ENCODE results near the gene FHIT. TPM values are rescaled to one million over a fixed set of nuclear protein-coding genes. Genes with fewer than 3 reads are reported as not detected.

The FHIT gene
- total RNA-seq, 2 experiments from 2014 or later: 86.0 to 90.6 TPM

GRCh38 chr3:59780209-59780608, 1471.0 kb downstream of the FHIT start:
- ChIA-PET CTCF (no interaction called here), POLR2A (no interaction called here)
- Histone ChIP-seq H3K27ac (ENCODE audit: low read depth in 1 of 2, low read length in 2 of 2) (no peak overlapping the region), H3K9me3 (ENCODE audit: control insufficient read depth in 1 of 2, insufficient read depth in 1 of 2, low read length in 2 of 2) (no peaks in the 10 kb centered on the region), H3K4me1 (ENCODE audit: insufficient read depth, low read length) (peaks cover 9% of the 10 kb centered on the region), H3K36me3 (ENCODE audit: insufficient read depth, low read length) (no peaks in the 10 kb centered on the region), H3K4me3 (ENCODE audit: low read length) (no peak overlapping the region), H3K27me3 (ENCODE audit: control insufficient read depth in 1 of 2, insufficient read depth in 2 of 2, low read length in 2 of 2) (no peaks in the 10 kb centered on the region)
- no peak overlapping the region for H3K27ac Mint-ChIP-seq
- no peak for ATAC-seq (ENCODE audit: poor library complexity)
- H3K4me3 Mint-ChIP-seq: no peak overlapping the region
- DNase-seq: no peak
- TF ChIP-seq CTCF (IDR thresholded peaks at IDR 0.05): no peak
- H3K36me3 Mint-ChIP-seq (ENCODE audit: low read depth): peaks cover 42% of the 10 kb centered on the region
- peaks cover 60% of the 10 kb centered on the region for H3K4me1 Mint-ChIP-seq (ENCODE audit: low read depth)
- intact Hi-C loops (cut with DNase I, micrococcal nuclease): no loop called here
- no peaks in the 10 kb centered on the region for H3K27me3 Mint-ChIP-seq
- peaks cover 4% of the 10 kb centered on the region for H3K9me3 Mint-ChIP-seq

- peaks cover 35% of the 10 kb centered on the region for H3K36me3 Mint-ChIP-seq (ENCODE audit: low read depth)
- H3K9me3 Mint-ChIP-seq: peaks cover 4% of the 10 kb centered on the region
- H3K4me1 ChIP-seq (ENCODE audit: insufficient read depth, low read length): peaks cover 6% of the 10 kb centered on the region
- intact Hi-C loops (cut with DNase I, micrococcal nuclease): no loop called here
- no peaks in the 10 kb centered on the region for H3K27me3 ChIP-seq (ENCODE audit: control insufficient read depth in 1 of 2, insufficient read depth in 2 of 2, low read length in 2 of 2)
- no peak for ATAC-seq (ENCODE audit: poor library complexity)
- H3K4me3 ChIP-seq (ENCODE audit: low read length): no peak overlapping the region
- TF ChIP-seq CTCF (IDR thresholded peaks at IDR 0.05): no peak
- H3K27ac ChIP-seq (ENCODE audit: low read depth in 1 of 2, low read length in 2 of 2): no peak overlapping the region
- H3K27me3 Mint-ChIP-seq: no peaks in the 10 kb centered on the region
- POLR2A ChIA-PET: no interaction called here
- H3K4me1 Mint-ChIP-seq (ENCODE audit: low read depth): peaks cover 58% of the 10 kb centered on the region
- no peaks in the 10 kb centered on the region for H3K36me3 ChIP-seq (ENCODE audit: insufficient read depth, low read length)
- no peak for DNase-seq
- no peak overlapping the region for H3K4me3 Mint-ChIP-seq
- H3K9me3 ChIP-seq (ENCODE audit: control insufficient read depth in 1 of 2, insufficient read depth in 1 of 2, low read length in 2 of 2): no peaks in the 10 kb centered on the region
- no peak overlapping the region for H3K27ac Mint-ChIP-seq
- CTCF ChIA-PET: no interaction called here
These were observed 1472.0 kb downstream of the FHIT start for GRCh38 chr3:59779260-59779659.

GRCh38 chr3:59777667-59778077, 1473.6 kb downstream of the FHIT start:
- no peak overlapping the region for H3K4me3 Mint-ChIP-seq
- H3K36me3 ChIP-seq (ENCODE audit: insufficient read depth, low read length): no peaks in the 10 kb centered on the region
- no peak for TF ChIP-seq CTCF (IDR thresholded peaks at IDR 0.05)
- no peaks in the 10 kb centered on the region for H3K27me3 ChIP-seq (ENCODE audit: control insufficient read depth in 1 of 2, insufficient read depth in 2 of 2, low read length in 2 of 2)
- H3K36me3 Mint-ChIP-seq (ENCODE audit: low read depth): peaks cover 24% of the 10 kb centered on the region
- POLR2A ChIA-PET: no interaction called here
- intact Hi-C loops (cut with DNase I, micrococcal nuclease): no loop called here
- DNase-seq: no peak
- no peak overlapping the region for H3K27ac ChIP-seq (ENCODE audit: low read depth in 1 of 2, low read length in 2 of 2)
- H3K4me1 Mint-ChIP-seq (ENCODE audit: low read depth): peaks cover 64% of the 10 kb centered on the region
- no peaks in the 10 kb centered on the region for H3K9me3 Mint-ChIP-seq
- H3K4me1 ChIP-seq (ENCODE audit: insufficient read depth, low read length): peaks cover 18% of the 10 kb centered on the region
- H3K27me3 Mint-ChIP-seq: no peaks in the 10 kb centered on the region
- no peaks in the 10 kb centered on the region for H3K9me3 ChIP-seq (ENCODE audit: control insufficient read depth in 1 of 2, insufficient read depth in 1 of 2, low read length in 2 of 2)
- H3K27ac Mint-ChIP-seq: peak overlapping the region; percentile 3
- CTCF ChIA-PET: interaction anchor here (0.6 kb wide), 1 partner anchor 15 kb away, joined by 3 read pairs; no protein-coding TSS in a partner anchor
- H3K4me3 ChIP-seq (ENCODE audit: low read length): no peak overlapping the region
- ATAC-seq (ENCODE audit: poor library complexity): no peak

All from CD4-positive, alpha-beta T cell (primary cell).